Ammon's horn (tissue), 1 donor: ENCODE measurements around the gene TSPAN5.

Experiments used
- DNase-seq: peaks from one replicate; pipeline ENCODE4 v3.0.0-alpha.2; 2016; ENCODE audit warnings: low spot score

TSPAN5 gene

DNA sequence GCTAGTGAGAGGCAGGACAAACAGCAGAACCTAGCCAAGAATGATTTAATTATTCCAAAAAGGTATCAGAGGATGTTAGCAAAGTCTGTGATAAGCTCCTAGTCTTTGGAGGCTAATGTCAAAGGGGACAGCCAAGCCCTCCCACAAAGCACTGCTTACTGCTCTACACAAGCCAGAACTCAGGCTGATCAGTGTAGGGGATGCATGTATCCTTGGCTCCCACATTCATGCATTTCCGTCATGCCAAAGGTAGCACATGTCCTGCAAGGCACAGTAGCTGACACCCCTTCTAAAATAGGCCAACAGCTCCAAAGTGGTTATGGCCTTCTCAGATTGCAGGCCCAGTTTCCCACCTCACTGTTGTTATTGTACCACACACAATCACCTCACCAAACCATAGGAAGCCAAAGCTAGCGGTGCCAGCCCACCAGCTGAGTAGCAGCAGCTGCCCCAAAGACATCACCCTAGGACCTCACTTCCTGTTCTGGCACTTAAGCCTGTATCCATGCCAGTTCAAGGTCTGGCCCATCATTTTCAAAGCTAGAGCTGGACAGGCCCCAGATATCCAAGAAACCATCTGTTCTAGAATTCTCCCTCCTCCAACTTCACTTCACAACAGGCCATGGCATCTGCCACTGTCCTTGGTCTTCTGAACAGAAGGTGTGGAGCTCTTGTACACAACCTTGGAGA, 40.9 kb downstream of the TSPAN5 start:
- DNase-seq: no peak

DNA sequence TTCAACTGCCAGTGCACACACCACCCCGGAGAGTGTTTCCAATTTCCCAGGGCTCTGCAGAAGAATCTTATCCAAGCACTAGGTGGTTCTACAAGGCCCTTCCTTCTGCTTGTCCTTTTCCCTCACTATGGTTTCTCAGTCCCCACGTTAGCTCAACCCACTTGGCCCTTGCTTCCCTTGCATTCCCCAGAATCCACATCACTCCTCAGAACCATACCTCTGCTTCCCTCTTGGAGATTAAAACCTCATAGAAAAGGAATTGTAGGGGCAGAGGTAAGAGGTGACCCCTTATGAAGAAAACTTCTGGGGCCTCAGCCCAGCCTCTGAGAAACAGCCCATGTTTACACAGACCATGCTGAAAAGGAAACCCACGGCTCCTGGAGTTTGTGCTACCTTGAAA, 42.4 kb downstream of the TSPAN5 start:
- no peak for DNase-seq

- no peak for DNase-seq
Measured at GRCh38 chr4:98614662-98615061, 43.7 kb downstream of the TSPAN5 start.

DNA sequence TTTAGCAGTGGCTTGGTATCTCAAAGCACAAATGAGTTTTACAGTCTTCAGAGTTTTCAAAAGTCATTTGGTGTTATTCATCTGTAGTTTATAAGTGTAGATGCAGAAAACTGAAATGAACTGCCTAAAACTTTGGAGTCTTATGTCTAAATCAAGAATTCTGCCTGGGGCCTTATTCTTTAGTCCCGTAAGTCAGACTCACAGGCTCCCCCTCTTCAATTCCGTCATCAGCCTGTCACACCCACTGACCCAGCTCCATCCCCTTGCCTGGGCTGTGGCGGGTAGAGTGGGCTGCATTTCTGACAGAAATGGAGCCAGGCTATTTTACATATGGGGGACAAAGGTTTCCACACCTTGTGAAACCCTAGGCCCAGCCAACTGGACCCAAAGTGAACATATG, 44.3 kb downstream of the TSPAN5 start:
- no peak for DNase-seq

DNA sequence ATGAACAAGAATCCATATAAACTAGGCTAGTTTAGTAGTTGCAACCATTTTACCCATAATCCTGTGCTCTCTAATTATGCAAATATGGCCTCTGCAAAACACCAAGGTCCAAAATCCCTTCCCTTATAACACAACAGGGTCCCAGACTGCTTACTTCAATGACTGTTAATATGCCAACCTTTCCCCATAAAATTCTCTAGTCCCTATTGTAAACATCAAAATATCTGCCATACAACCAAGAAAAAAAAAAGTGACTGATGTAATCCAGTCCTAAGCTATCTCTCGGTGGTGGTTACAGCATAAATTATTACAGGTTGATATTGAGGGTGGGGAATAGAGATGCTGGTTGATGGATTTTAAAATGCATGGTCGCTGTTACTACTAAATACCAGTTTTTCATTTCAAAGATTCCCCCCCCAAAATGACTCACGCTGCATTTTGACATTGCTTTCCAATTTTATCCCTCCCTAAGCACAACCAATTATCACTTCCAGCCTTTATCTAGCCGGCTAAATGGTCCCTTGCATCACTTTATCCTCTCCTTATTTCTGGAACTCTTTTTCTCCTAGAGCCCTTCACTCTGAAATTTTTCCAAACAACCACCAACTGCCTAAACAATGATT, 44.8 kb downstream of the TSPAN5 start:
- DNase-seq: no peak

GRCh38 chr4:98612318-98613250, 45.8 kb downstream of the TSPAN5 start:
- no peak for DNase-seq

GRCh38 chr4:98611677-98612317, 46.6 kb downstream of the TSPAN5 start:
- no peak for DNase-seq

DNA sequence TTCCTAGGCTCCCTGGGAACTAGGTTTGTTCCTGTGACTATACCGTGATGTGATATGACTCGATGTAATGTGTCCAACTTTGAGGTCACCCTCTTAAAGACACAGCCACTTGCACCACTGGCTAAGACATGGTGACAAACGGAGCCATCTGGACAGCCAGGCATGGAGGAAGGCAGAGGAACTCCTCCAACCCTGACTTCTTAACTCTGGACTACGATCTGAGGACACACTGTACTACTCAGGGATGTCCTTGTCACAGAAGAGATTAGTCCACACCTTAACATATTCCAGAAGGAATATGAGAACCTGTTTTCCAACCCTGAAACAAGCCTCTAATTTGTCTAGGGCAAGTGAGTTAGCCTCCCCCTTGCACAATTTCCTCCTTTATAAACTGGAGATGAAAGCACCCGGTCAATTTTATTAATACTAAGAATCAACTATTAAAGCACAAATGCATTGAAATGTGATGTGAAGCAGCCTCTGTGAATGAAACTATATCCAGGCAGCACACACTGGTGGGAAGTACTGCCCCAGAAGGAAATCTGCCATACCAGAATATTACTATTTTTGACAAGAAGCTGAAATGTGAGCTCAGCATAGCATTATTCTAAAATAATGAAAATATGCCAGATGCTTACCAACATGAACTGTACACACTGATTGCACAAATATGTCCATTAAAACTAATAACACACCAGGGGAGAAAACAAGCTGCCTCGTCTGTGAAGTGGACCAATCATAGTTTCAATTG, 47.3 kb downstream of the TSPAN5 start:
- DNase-seq: no peak

DNA sequence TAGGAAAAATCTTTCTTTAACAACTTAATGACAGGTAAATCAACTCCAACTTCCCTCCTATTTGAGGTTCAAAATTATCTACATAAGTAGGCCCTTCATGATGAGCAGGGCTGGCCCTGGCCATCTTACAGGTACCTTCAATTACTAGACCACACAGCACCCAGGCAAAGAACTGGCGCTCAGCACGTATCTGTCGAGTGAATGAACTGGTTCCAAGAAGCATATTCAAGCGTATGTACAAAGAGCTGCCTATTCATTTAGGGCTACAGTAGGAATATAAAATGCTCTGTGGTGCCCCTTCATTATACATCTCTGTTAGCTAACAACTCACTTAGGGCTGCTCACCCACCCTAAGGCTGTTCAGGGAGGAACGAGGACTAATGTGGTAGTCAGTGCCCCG, 48.0 kb downstream of the TSPAN5 start:
- DNase-seq: no peak

DNA sequence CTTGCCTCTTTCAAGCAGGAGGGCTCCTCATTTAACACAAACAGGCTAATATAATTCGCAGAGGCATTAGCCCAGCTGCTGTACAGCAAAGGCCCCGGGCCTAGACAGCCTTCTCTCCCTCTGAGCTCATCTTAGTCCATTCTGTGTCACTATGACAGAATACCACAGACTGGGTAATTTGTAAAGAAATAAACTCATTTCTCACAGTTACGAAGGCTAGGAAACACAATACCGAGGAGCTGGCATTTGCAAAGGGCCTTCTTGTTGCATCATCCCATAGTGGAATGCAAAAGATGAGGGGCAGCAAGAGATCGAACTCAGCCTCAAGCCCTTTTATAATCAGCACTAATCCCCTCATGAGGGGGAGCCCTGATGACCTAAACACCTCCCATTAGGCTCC, 48.5 kb downstream of the TSPAN5 start:
- DNase-seq: no peak

DNA sequence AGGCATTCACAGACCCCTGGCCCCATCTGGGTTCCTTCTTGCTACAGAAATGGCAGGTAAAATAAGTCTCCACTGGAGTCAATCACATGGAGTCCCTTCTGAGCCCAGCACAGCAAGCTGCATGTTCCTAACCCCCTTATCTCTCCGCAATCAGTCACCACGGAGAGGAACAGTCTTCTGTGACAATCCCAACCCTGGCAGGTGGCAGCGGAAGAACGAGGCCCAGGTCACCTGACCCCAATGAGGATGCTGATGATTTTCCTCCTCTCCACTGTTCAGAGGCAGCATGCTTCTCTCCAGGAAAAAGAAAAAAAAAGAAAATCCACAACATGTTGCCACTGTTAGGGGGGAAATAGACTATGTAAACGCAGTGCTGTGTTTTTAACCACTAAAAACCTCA, 50.1 kb downstream of the TSPAN5 start:
- no peak for DNase-seq

DNA sequence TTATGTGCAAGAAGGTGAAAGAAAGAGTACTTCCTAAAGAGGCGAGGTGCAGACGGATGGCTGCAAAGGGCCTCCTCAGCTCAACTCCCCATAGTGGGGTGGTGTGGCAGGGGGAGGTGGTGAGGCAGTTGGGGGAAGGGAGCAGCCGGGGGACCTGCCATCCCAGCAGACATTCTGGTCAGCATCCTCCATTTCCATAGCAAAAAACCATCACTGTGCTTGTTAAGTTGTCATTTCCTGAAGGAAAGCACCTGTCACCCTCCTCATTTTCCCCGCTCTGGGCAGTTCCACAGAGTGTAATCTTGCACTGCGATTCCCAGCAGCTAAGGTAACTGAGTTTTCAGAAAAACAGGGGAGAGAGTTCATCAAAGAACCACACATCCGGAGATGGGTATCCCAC, 51.5 kb downstream of the TSPAN5 start:
- DNase-seq: no peak

DNA sequence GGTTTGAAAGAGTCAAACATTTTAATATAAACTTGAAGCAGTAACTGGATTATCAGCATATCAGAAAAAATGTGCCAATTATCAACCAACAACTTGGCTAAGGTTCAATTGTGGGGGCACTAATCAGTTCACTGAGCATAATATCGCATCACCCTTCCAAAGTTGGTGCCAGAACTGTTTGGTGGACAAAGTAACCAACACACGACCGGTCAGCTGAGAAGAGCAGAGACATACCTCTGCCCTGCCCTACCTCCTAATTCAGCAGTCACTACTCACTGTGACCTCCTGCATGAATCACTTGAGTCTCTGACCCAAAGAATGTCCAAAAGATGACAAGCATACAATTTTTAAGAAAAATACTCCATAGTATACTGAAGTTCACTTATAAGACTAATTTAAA, 53.2 kb downstream of the TSPAN5 start:
- no peak for DNase-seq

DNA sequence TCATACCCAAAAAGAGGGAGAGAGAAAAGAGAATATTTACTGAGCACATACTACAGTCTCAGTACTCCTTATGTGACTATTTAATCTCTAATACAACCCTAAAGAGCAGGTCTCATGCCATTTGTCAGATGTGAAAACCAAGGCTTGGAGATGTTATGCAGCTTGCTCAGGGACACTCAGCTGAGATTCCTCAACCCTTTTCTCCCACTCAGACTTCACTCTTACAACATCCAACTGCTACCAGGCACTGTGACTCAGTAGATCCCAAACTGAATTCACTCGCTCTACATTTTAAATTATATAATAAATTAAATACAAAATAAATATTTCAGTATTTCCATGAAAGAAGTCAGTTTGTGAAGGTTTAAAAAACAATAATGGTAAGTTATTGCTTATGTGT, 53.7 kb downstream of the TSPAN5 start:
- no peak for DNase-seq

GRCh38 chr4:98603683-98604521, 54.5 kb downstream of the TSPAN5 start:
- peak; percentile 69 for DNase-seq

DNA sequence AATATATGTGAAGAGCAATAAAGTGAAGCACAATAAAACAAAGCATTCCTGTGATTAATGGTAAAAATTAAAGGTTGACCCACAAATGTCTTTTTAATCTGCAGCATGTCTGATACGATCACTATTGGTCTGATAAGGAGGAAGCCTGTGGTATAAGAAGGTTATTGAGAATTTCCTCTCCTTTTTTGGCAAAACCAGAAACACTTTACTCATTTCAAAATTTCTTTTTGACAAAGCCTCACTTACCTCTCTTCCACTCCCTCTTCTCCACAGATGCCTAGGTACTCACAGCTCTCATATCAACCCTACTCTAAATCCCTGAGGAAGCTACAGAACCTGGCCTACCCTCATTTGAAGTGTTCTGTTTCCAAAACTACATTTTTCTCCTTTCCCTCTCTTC, 56.1 kb downstream of the TSPAN5 start:
- no peak for DNase-seq

- no peak for DNase-seq
Measured at GRCh38 chr4:98601708-98602107, 56.7 kb downstream of the TSPAN5 start.

- DNase-seq: no peak
Measured at GRCh38 chr4:98599617-98600205, 58.7 kb downstream of the TSPAN5 start.

GRCh38 chr4:98586962-98587354, 71.5 kb downstream of the TSPAN5 start:
- peak; percentile 83 for DNase-seq

GRCh38 chr4:98586291-98586961, 72.0 kb downstream of the TSPAN5 start:
- no peak for DNase-seq
